Measurements from ENCODE around the gene ATP10A. TPM values are rescaled to one million over a fixed set of nuclear protein-coding genes. Genes with fewer than 3 reads are reported as not detected.

The ATP10A gene
- total RNA-seq, 4 donors from 2014 or later = 8.4 to 19.3 (median 16.5) TPM

GRCh38 chr15:25688166-25688565 is 175.0 kb downstream of the ATP10A start:
- ATAC-seq (ENCODE audit: low FRiP score) = no peak
- DNase-seq (ENCODE audit: low spot score) = no peak
- TF ChIP-seq, protein P1, sequence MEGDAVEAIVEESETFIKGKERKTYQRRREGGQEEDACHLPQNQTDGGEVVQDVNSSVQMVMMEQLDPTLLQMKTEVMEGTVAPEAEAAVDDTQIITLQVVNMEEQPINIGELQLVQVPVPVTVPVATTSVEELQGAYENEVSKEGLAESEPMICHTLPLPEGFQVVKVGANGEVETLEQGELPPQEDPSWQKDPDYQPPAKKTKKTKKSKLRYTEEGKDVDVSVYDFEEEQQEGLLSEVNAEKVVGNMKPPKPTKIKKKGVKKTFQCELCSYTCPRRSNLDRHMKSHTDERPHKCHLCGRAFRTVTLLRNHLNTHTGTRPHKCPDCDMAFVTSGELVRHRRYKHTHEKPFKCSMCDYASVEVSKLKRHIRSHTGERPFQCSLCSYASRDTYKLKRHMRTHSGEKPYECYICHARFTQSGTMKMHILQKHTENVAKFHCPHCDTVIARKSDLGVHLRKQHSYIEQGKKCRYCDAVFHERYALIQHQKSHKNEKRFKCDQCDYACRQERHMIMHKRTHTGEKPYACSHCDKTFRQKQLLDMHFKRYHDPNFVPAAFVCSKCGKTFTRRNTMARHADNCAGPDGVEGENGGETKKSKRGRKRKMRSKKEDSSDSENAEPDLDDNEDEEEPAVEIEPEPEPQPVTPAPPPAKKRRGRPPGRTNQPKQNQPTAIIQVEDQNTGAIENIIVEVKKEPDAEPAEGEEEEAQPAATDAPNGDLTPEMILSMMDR (IDR thresholded peaks at IDR 0.05) = no peak

DNA sequence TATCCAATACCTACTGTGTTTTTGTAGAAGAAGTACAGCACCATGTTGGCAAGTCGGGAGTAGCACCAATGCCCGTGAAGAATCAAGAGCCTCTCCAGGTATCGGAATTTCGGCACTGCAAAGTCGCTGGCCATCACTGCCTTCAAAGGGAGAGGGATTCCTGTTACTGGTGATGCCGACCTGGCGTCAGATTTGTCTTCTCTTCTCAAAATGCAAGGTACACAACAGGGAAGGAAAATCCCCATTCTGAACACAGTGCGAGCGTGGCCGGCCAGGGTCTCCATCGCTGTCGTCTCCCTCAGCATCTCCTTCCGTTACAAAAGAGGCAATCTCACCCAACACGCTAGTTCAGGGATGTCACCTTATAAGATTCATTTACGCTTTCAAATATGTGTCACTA is 175.4 kb downstream of the ATP10A start:
- TF ChIP-seq, protein P1 (IDR thresholded peaks at IDR 0.05) = no peak
- no peak for ATAC-seq (ENCODE audit: low FRiP score)
- DNase-seq (ENCODE audit: low spot score) = no peak

GRCh38 chr15:25687276-25687675 is 175.9 kb downstream of the ATP10A start:
- TF ChIP-seq, protein P1 (IDR thresholded peaks at IDR 0.05) = no peak
- DNase-seq (ENCODE audit: low spot score) (no peak), ATAC-seq (ENCODE audit: low FRiP score) (no peak)

GRCh38 chr15:25686780-25687179 is 176.3 kb downstream of the ATP10A start:
- ATAC-seq (ENCODE audit: low FRiP score) (no peak), DNase-seq (ENCODE audit: low spot score) (no peak)
- TF ChIP-seq, protein P1 (IDR thresholded peaks at IDR 0.05) = no peak

- peak; percentile 79 for ATAC-seq (ENCODE audit: low FRiP score)
- TF ChIP-seq, protein P1 (IDR thresholded peaks at IDR 0.05) = no peak
- DNase-seq (ENCODE audit: low spot score) = no peak
Measured at GRCh38 chr15:25684521-25685431, 178.4 kb downstream of the ATP10A start.

DNA sequence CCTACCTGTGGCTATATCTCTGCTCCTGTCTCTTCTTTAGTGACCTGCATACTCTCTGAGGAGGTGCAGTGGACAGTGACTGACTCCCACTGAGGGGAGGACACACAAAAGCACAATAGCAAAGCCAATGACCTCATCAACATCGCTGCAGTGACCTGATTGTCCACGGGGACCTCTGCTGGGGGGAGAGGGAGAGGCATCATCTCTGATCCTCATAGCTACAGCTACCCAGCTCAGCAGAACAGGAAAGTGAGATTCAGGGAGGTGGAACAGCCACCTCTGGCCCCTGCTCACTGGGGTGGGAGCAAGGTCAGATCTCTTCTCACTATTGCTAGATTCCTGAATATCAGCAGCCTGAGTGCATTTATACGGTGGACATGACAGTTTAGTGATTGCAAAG is 179.2 kb downstream of the ATP10A start:
- TF ChIP-seq, protein P1 (IDR thresholded peaks at IDR 0.05) = no peak
- DNase-seq (ENCODE audit: low spot score) (no peak), ATAC-seq (ENCODE audit: low FRiP score) (no peak)

DNA sequence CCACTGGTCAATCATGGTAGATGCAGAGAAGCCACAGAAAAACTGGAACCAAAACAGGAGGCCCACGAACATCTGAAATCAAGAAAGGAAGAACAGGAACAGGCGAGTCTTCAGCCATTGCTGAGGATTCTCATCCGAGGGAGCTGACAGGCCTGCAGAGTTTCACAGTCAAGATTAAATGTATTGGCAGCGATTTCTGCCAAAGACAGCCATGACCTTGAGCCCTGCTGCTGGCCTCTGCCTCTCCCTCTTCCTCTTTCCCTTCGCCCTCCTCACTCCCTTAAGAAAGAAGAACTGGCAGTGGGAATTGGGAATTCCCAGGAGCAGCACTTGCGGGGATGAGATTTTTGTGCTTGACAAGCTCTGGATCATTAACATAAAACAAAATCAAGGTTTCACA is 179.7 kb downstream of the ATP10A start:
- no peak for DNase-seq (ENCODE audit: low spot score)

More for the DNA sequence above, 179.7 kb downstream of the ATP10A start:
- TF ChIP-seq, protein P1 (IDR thresholded peaks at IDR 0.05) = no peak
- ATAC-seq (ENCODE audit: low FRiP score) = no peak
